Prostate gland (tissue), 2 donors: ENCODE results near the gene ZNF669.

ENCODE experiments used
- POLR2A ChIP-seq: fragments of 450-650 bp; IDR thresholded peaks from one replicate; pipeline ENCODE4 v1.6.1; 2016; ENCODE audit warnings: antibody characterized with exemption, mild to moderate bottlenecking
- POLR2AphosphoS5 ChIP-seq: sonication (generic); formaldehyde crosslinking; IDR thresholded peaks from one replicate; pipeline ENCODE4 v1.6.1; 2017; ENCODE audit warnings: antibody characterized with exemption
- TF ChIP-seq, protein P1 (sequence below), 4 experiments: fragments of 200-600 bp in 2 of 4; fragments of 450-650 bp in 2 of 4; sonication (generic) in 2 of 4; IDR thresholded peaks; 1 replicate in 3 of 4; 2 replicates in 1 of 4; pipeline ENCODE4 v1.5.1; 2016 to 2019; ENCODE audit warnings: antibody characterized with exemption in 4 of 4, mild to moderate bottlenecking in 2 of 4, moderate library complexity in 2 of 4

DNA sequence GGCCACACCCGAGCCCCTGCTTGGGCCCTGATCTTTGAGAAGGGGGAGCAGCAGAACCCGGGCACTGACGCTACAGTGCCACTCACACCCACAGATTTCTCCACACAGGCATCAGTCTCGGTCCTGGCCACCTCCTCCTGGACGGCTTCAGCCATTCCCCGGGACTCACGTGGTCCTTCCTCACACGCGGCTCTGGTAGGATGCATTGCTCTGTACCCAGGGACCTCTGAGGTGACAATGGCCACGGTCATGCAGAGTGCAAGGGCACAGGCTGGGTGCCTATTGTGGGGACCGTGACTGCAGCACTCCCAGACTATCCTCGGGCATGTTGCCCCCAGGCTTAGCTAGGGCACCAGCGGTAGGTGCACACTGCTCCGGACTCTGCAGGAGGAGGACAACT lies 13.7 kb downstream of the ZNF669 start:
- TF ChIP-seq POLR2A (no peak), POLR2AphosphoS5 (no peak)
- TF ChIP-seq, protein P1, sequence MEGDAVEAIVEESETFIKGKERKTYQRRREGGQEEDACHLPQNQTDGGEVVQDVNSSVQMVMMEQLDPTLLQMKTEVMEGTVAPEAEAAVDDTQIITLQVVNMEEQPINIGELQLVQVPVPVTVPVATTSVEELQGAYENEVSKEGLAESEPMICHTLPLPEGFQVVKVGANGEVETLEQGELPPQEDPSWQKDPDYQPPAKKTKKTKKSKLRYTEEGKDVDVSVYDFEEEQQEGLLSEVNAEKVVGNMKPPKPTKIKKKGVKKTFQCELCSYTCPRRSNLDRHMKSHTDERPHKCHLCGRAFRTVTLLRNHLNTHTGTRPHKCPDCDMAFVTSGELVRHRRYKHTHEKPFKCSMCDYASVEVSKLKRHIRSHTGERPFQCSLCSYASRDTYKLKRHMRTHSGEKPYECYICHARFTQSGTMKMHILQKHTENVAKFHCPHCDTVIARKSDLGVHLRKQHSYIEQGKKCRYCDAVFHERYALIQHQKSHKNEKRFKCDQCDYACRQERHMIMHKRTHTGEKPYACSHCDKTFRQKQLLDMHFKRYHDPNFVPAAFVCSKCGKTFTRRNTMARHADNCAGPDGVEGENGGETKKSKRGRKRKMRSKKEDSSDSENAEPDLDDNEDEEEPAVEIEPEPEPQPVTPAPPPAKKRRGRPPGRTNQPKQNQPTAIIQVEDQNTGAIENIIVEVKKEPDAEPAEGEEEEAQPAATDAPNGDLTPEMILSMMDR (IDR thresholded peaks at IDR 0.05) = no peak
